Natural killer cell (primary cell): ENCODE data around the gene GRIK1. TPM values are rescaled to one million over a fixed set of nuclear protein-coding genes. Genes with fewer than 3 reads are reported as not detected.

ENCODE experiments used
- ATAC-seq, 3 donors: fragments of 150-1000 bp in 2 of 3; fragments of 200-7000 bp in 1 of 3; cut with Tn5 transposase; 1 replicate in 1 of 3; 2 replicates in 2 of 3; pipeline ENCODE4 v1.10.0; 2021; ENCODE audit warnings: mild to moderate bottlenecking in 2 of 3, moderate library complexity in 2 of 3
- DNase-seq, 2 donors: peaks; one replicate each; pipeline versions ENCODE4 v3.0.0 to v3.0.0-alpha.2; 2013 to 2021; ENCODE audit warnings: mixed read lengths in 1 of 2
- H3K27ac ChIP-seq: one replicate; pipeline ENCODE4 v1.5.1; 2013; ENCODE audit warnings: mild to moderate bottlenecking, low read length
- H3K27me3 ChIP-seq: one replicate; pipeline ENCODE4 v1.6.1; 2013; ENCODE audit warnings: low read length; ENCODE audit not compliant: control insufficient read depth, insufficient read depth
- H3K36me3 ChIP-seq: one replicate; pipeline ENCODE4 v1.6.1; 2013; ENCODE audit warnings: low read length; ENCODE audit not compliant: control insufficient read depth, insufficient read depth
- H3K4me1 ChIP-seq: one replicate; pipeline ENCODE4 v1.6.1; 2013; ENCODE audit warnings: low read length; ENCODE audit not compliant: control insufficient read depth, insufficient read depth
- H3K4me3 ChIP-seq: one replicate; pipeline ENCODE4 v1.5.1; 2013; ENCODE audit warnings: low read length
- H3K9me3 ChIP-seq: one replicate; pipeline ENCODE4 v1.6.1; 2013; ENCODE audit warnings: low read length; ENCODE audit not compliant: control insufficient read depth, insufficient read depth
- H3K27ac Mint-ChIP-seq, 2 donors: one replicate each; pipeline ENCODE4 v1.8.0; 2022; ENCODE audit warnings: mild to moderate bottlenecking in 2 of 2, mixed read lengths in 2 of 2, moderate library complexity in 1 of 2
- H3K27me3 Mint-ChIP-seq, 2 donors: one replicate each; pipeline ENCODE4 v1.8.0; 2022; ENCODE audit warnings: low read depth in 2 of 2, mixed read lengths in 2 of 2
- H3K36me3 Mint-ChIP-seq: one replicate; pipeline ENCODE4 v1.8.0; 2022; ENCODE audit warnings: mixed read lengths
- H3K4me1 Mint-ChIP-seq, 2 donors: one replicate each; pipeline ENCODE4 v1.8.0; 2022; ENCODE audit warnings: mixed read lengths in 2 of 2
- H3K4me3 Mint-ChIP-seq: one replicate; pipeline ENCODE4 v1.8.0; 2022; ENCODE audit warnings: mild to moderate bottlenecking, moderate library complexity, mixed read lengths
- H3K9me3 Mint-ChIP-seq, 2 donors: one replicate each; pipeline ENCODE4 v1.8.0; 2022; ENCODE audit warnings: mixed read lengths in 2 of 2
- WGBS: methylation state at CpG from one replicate; pipeline ENCODE4 v1.1.7; 2013; ENCODE audit warnings: missing lambda C conversion rate; ENCODE audit not compliant: insufficient coverage; 5-methylcytosine and 5-hydroxymethylcytosine counted together
- intact Hi-C: fragments of 100-400 bp; cut with micrococcal nuclease; formaldehyde crosslinking; loops from one replicate; pipeline ENCODE4 v1.14.2; 2022
- total RNA-seq, 4 donors: library from RNA; stranded (reverse); fragments of 120-200 nt in 1 of 4; gene quantifications; one replicate each; pipeline versions ENCODE4 v1.2.3 to v1.2.4, GENCODE V29; 2013 to 2022
- TF ChIP-seq, protein P1 (sequence below): fragments of 200-600 bp; IDR thresholded peaks from one replicate; pipeline ENCODE4 v1.8.0; 2022; ENCODE audit warnings: antibody characterized with exemption

Gene GRIK1
- total RNA-seq, 3 donors from 2014 or later (not counting 1 experiment from before 2014, with no cell fraction given) = not detected

DNA sequence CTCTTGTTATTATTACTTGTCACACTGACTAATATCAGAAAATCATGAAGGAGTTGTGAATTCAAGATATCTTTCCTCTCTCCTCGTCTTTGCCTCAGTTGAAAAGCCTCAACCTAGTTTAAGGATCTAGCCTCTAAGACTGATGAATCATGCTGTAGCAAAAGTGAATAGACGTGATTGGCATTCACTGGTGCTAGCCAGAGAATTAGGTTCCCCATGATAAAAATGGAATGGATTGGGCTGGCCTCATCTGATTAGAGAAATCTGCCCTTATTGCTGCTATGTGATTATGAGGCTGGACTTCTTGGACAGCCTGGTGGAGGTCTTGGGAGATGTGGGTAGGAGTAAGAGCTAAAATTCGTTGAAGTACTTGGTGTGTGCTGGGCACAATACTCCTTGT lies 432.8 kb downstream of the GRIK1 start:
- H3K36me3 ChIP-seq = no peaks in the 10 kb centered on the region
- Mint-ChIP-seq H3K36me3 (no peaks in the 10 kb centered on the region), H3K4me1 (peaks cover 0 to 3% of the 10 kb centered on the region in 2 donors), H3K9me3 (peaks cover 0 to 3% of the 10 kb centered on the region in 2 donors), H3K27me3 (no peaks in the 10 kb centered on the region), H3K4me3 (no peak overlapping the region), H3K27ac (no peak overlapping the region)
- no peaks in the 10 kb centered on the region for H3K4me1 ChIP-seq
- no peaks in the 10 kb centered on the region for H3K27me3 ChIP-seq
- no peak for ATAC-seq
- TF ChIP-seq, protein P1, sequence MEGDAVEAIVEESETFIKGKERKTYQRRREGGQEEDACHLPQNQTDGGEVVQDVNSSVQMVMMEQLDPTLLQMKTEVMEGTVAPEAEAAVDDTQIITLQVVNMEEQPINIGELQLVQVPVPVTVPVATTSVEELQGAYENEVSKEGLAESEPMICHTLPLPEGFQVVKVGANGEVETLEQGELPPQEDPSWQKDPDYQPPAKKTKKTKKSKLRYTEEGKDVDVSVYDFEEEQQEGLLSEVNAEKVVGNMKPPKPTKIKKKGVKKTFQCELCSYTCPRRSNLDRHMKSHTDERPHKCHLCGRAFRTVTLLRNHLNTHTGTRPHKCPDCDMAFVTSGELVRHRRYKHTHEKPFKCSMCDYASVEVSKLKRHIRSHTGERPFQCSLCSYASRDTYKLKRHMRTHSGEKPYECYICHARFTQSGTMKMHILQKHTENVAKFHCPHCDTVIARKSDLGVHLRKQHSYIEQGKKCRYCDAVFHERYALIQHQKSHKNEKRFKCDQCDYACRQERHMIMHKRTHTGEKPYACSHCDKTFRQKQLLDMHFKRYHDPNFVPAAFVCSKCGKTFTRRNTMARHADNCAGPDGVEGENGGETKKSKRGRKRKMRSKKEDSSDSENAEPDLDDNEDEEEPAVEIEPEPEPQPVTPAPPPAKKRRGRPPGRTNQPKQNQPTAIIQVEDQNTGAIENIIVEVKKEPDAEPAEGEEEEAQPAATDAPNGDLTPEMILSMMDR = no peak
- H3K4me3 ChIP-seq = no peak overlapping the region
- intact Hi-C loops = no loop called here
- no peak for DNase-seq
- H3K9me3 ChIP-seq = no peaks in the 10 kb centered on the region
- no peak overlapping the region for H3K27ac ChIP-seq
- WGBS = 81% methylated on average over 3 of the region's 3 CpGs

DNA sequence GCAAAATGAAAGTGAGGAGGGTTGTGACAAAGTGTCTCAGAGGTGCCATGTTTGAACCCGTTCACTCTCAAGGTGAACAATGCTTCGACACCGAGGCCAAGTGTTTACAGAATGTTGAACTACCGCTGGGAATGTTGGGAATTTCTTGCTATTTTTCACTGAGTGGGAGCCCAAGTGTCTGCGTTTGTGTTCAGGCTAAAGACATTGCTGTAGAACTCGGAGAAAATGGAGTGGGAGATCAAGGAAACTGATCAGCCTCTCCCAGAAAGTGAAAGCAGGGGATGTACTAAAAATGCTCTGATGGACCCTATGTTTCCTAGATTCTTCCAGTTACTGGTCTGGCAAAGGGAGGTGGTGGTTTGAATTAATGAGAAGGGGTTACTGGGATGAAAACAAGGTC lies 433.6 kb downstream of the GRIK1 start:
- Mint-ChIP-seq H3K36me3 (no peaks in the 10 kb centered on the region), H3K9me3 (peaks cover 0 to 3% of the 10 kb centered on the region in 2 donors), H3K27me3 (no peaks in the 10 kb centered on the region), H3K4me1 (no peaks in the 10 kb centered on the region), H3K4me3 (no peak overlapping the region), H3K27ac (no peak overlapping the region)
- WGBS = 63% methylated on average over 6 of the region's 6 CpGs
- H3K27me3 ChIP-seq = no peaks in the 10 kb centered on the region
- no peaks in the 10 kb centered on the region for H3K9me3 ChIP-seq
- no peak overlapping the region for H3K4me3 ChIP-seq
- no peak for DNase-seq
- intact Hi-C loops = no loop called here
- H3K36me3 ChIP-seq = no peaks in the 10 kb centered on the region
- TF ChIP-seq, protein P1 = no peak
- no peaks in the 10 kb centered on the region for H3K4me1 ChIP-seq
- no peak overlapping the region for H3K27ac ChIP-seq
- no peak for ATAC-seq

DNA sequence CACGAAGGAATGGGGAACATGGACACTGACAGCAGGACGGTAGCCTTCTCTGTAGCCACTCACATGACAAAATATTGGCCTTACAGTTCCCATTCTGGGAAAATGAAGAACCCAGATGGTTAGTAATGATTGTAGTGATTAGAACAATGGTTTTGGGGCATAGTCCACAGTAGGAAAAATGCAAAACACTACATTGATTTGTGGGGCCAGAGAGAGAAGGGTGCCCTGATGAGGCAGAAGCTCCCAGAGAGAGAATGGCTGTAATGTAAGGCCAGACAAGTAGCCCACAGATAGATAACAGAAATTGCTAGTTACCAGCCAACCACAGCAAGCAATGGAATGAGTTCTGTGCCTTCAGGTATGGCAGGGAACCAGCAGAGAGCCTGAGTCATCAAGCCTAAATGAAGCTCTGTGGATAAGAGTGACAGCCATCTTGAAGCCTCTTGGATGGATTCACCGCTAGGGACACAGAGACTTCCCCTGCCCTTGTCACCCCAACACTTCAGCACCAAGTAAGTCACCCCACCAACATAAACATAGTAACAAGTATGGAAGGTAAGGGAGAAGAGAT lies 435.0 kb downstream of the GRIK1 start:
- no peaks in the 10 kb centered on the region for H3K36me3 Mint-ChIP-seq
- intact Hi-C loops = no loop called here
- no peaks in the 10 kb centered on the region for H3K4me1 Mint-ChIP-seq
- TF ChIP-seq, protein P1 = no peak
- no peaks in the 10 kb centered on the region for H3K4me1 ChIP-seq
- no peaks in the 10 kb centered on the region for H3K36me3 ChIP-seq
- H3K27ac Mint-ChIP-seq = no peak overlapping the region
- H3K27ac ChIP-seq = no peak overlapping the region
- DNase-seq = no peak
- 50% methylated on average over 2 of the region's 3 CpGs for WGBS
- H3K9me3 ChIP-seq = no peaks in the 10 kb centered on the region
- no peaks in the 10 kb centered on the region for H3K27me3 ChIP-seq
- no peak overlapping the region for H3K4me3 Mint-ChIP-seq
- no peaks in the 10 kb centered on the region for H3K27me3 Mint-ChIP-seq
- ATAC-seq = no peak
- H3K4me3 ChIP-seq = no peak overlapping the region
- H3K9me3 Mint-ChIP-seq = peaks cover 0 to 3% of the 10 kb centered on the region in 2 donors

DNA sequence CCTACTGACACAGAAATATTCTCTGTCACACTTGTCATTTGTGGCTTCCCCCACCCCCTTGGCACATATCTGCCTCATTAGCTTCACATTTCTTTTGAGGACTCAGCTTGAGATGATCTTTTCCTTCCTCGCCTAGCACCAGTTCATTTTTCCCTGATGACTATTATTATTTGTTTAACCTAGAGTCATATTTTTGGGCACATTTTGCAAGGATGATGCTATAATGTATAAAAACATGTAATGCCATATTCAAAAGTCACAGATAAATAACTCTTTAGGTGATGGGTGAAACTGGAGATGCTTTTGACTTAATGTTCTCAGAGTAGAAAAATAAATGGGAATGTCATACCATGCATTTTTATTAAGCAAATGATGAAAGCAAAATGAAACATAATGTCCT lies 438.3 kb downstream of the GRIK1 start:
- Histone ChIP-seq H3K27me3 (no peaks in the 10 kb centered on the region), H3K36me3 (no peaks in the 10 kb centered on the region), H3K4me3 (no peak overlapping the region), H3K27ac (no peak overlapping the region), H3K4me1 (no peaks in the 10 kb centered on the region), H3K9me3 (no peaks in the 10 kb centered on the region)
- Mint-ChIP-seq H3K4me3 (no peak overlapping the region), H3K36me3 (peaks cover 6% of the 10 kb centered on the region), H3K9me3 (peaks cover 2 to 8% of the 10 kb centered on the region in 2 donors), H3K4me1 (no peaks in the 10 kb centered on the region), H3K27ac (no peak overlapping the region), H3K27me3 (no peaks in the 10 kb centered on the region)
- DNase-seq (no peak), ATAC-seq (no peak)
- TF ChIP-seq, protein P1 = no peak
- intact Hi-C loops = no loop called here
- WGBS = no CpG with 5 or more reads among the region's 1 CpG
